GM12875 (cell line): ENCODE measurements around the gene ZNRF3.
"Not testable (repeated sequence)": the region's sequence is repeated elsewhere in the genome, so short reads cannot be mapped to it uniquely, and the experiment has no call there.

ENCODE experiments used
- H3K4me3 ChIP-seq: one replicate; pipeline ENCODE4 v1.5.1; 2011; ENCODE audit warnings: low read depth, low read length, control low read depth
- TF ChIP-seq, protein P1 (sequence below): IDR thresholded peaks from 2 replicates; pipeline ENCODE4 v1.5.1; 2011; ENCODE audit warnings: low read depth, mild to moderate bottlenecking, control low read depth, inconsistent platforms, low read length, moderate library complexity, borderline replicate concordance; ENCODE audit not compliant: insufficient read depth

The ZNRF3 gene

DNA sequence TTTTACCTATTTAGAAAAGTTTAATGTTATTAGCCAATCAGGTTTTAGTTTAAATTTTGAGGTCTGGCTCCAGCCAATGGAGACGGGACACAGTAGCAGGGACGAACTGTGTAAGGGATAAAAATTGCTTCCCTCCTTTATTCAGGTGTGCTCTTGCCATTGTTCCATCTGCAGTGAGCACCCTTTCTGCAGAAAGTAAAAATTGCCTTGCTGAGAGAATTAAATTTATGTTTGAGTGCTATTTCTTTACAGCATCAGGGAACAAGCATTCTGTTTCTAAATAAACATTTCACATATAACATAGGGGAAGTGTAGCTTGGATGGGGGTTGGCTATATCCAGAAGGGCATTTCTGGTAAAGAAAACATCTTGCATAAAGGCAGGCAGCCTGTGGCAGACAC is 36.4 kb upstream of the ZNRF3 start:
- H3K4me3 ChIP-seq, result no peak overlapping the region
- TF ChIP-seq, protein P1, sequence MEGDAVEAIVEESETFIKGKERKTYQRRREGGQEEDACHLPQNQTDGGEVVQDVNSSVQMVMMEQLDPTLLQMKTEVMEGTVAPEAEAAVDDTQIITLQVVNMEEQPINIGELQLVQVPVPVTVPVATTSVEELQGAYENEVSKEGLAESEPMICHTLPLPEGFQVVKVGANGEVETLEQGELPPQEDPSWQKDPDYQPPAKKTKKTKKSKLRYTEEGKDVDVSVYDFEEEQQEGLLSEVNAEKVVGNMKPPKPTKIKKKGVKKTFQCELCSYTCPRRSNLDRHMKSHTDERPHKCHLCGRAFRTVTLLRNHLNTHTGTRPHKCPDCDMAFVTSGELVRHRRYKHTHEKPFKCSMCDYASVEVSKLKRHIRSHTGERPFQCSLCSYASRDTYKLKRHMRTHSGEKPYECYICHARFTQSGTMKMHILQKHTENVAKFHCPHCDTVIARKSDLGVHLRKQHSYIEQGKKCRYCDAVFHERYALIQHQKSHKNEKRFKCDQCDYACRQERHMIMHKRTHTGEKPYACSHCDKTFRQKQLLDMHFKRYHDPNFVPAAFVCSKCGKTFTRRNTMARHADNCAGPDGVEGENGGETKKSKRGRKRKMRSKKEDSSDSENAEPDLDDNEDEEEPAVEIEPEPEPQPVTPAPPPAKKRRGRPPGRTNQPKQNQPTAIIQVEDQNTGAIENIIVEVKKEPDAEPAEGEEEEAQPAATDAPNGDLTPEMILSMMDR, result no peak

DNA sequence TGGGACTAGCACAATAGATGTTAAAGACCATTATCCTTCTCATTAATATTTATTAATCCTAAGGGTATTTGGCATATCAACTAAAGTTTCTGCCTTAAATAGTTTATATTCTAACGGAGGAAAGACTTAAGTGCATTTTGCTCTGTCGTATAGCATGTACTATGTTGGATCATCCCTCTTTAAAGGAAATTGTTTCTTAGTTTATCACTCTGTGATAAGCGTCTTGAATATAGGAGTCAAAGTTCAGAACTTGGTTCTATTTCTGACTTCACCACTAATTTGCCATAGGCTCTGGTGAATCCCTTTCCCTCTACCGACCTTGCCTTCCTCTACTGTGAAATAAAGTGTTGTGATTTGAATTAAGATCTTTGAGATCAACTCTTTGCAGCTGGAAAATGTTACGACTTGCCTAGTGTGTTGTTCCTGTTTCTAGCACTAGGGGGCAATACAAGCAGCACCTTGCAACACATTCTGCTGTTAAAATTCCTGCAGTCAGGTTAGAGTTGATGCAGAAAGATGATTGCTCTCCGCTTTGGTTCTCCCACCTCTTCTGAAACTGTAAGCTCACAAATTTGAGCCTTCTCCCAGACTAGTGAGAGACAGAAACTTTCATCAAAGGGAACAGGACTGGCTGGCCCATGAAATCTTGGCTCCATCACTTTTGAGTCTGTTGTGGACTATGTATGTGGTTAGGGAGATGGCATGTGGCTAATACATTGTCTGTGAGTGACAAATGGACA is 27.8 kb upstream of the ZNRF3 start:
- no peak overlapping the region for H3K4me3 ChIP-seq

DNA sequence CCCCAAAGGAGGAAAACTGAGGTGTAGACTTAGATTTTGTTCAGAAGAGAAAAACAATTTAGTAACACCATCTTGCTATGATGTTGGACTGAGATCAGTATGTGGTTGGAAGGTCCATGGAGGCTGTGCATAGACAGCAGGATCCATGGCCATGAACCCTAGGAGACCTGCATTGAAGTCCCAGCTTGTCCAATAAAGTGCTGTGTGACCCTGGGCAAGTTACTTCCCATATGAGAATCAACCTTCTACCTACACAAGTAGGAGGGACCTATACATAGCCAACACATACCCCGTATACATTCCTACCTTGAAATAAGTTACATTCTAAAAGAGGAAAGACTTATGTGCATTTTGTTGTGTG is 27.3 kb upstream of the ZNRF3 start:
- TF ChIP-seq, protein P1, result no peak
- H3K4me3 ChIP-seq, result no peak overlapping the region

More for the DNA sequence above, 27.8 kb upstream of the ZNRF3 start:
- TF ChIP-seq, protein P1, result peak; percentile 80

DNA sequence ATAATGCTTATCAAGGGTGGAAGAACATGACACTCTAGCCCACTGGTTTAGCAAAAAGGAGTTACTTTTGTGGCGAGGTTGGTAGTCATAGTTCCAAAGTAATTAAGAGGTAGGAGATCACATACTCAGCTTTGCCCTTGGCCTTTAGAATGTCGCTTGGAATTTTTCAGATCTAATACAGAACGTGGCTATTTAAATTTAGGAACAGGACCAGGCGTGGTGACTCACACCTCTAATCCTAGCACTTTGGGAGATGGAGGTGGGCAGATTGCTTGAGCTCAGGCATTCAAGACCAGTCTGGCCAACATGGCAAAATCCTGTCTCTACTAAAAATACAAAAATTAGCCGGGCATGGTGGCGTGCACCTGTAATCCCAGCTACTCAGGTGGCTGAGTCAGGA is 26.1 kb upstream of the ZNRF3 start:
- TF ChIP-seq, protein P1, result no peak

DNA sequence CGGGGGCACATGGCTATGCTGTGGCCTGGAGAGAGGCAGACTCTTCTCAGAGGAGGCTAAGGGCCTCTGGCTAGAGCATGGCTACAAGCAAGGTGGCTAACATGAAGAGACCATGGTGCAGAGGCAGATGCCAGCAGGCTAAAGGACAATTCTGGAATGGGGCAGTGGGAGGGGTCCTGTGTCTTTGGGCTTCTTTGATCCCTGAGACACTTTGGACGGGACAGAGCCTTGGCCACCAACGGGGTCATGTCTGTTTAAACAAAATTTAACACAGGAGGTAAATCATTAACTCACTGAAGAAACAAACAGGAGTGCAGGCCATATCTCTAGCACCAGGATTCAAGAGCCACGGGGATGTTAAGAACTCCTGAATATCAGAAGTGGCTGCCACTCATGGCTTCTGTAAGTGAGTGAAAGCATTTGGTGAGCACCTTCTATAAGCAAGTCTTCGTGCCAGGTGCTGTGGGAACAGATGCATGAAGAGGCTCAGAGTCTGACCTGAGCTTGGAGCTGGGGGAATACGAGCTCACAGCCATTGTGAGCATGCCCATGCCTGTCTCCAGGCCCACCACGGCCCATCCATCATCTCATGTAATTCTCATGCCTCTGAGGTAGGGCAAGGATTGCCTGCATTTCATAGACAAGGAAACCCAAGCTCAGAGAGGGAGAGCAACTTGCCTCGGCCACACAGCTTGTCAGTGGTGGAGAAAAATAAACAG is 18.3 kb upstream of the ZNRF3 start:
- TF ChIP-seq, protein P1, result no peak
- no peak overlapping the region for H3K4me3 ChIP-seq

More for the DNA sequence above, 26.1 kb upstream of the ZNRF3 start:
- H3K4me3 ChIP-seq, result no peak overlapping the region

DNA sequence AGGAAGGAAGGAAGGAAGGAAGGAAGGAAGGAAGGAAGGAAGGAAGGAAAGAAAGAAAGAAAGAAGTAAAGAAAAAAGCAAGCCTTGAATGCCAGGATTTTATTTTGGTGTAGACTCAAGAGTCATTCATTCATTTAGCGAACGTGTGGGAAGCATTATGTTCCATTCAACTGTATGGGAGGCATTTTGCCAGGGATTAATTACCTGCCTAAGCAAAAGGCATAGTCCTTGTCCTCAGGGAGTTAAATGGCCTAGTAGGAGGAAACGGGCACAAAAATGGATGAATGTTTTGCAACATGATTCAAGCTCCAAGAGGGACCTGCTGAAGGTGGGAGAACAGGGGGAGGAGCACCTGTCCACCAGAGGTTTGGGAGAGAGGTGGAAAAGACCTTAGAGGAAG is 16.2 kb upstream of the ZNRF3 start:
- TF ChIP-seq, protein P1, result no peak
- no peak overlapping the region for H3K4me3 ChIP-seq

DNA sequence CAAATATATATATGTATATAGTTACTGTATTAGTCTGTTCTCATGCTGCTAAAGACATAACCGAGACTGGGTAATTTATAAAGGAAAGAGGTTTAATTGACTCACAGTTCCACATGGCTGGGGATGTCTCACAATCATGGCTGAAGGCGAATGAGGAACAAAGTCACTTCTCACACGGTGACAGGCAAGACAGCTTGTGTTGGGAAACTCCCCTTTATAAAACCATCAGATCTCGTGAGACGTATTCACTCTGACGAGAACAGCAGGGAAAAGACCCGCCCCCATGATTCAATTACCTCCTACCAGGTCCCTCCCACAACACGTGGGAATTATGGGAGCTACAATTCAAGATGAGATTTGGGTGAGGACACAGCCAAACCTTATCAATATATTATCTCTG is 15.0 kb upstream of the ZNRF3 start:
- H3K4me3 ChIP-seq, result not testable (repeated sequence)
